SU-DHL-6 (cell line): ENCODE data around the gene KRTAP7-1.

Source experiments
- CTCF ChIP-seq: fragments of 200-600 bp; sonication (generic); IDR thresholded peaks from one replicate; pipeline ENCODE4 v1.5.1; 2017; ENCODE audit warnings: antibody characterized with exemption, mild to moderate bottlenecking, low read length, moderate library complexity; ENCODE audit not compliant: insufficient read depth, poor library complexity, severe bottlenecking
- EZH2phosphoT487 ChIP-seq: fragments of 200-600 bp; sonication (generic), shearing (Covaris generic); conservative IDR thresholded peaks from 2 replicates; pipeline ENCODE4 v1.6.1; 2018; ENCODE audit warnings: mild to moderate bottlenecking, antibody characterized with exemption, low read length, moderate library complexity, mixed read lengths

GRCh38 chr21:30793581-30794314 lies 35.8 kb downstream of the KRTAP7-1 start:
- no peak for TF ChIP-seq CTCF
- TF ChIP-seq EZH2phosphoT487: no peak
